Measurements from ENCODE around the gene RASSF4.

DNA sequence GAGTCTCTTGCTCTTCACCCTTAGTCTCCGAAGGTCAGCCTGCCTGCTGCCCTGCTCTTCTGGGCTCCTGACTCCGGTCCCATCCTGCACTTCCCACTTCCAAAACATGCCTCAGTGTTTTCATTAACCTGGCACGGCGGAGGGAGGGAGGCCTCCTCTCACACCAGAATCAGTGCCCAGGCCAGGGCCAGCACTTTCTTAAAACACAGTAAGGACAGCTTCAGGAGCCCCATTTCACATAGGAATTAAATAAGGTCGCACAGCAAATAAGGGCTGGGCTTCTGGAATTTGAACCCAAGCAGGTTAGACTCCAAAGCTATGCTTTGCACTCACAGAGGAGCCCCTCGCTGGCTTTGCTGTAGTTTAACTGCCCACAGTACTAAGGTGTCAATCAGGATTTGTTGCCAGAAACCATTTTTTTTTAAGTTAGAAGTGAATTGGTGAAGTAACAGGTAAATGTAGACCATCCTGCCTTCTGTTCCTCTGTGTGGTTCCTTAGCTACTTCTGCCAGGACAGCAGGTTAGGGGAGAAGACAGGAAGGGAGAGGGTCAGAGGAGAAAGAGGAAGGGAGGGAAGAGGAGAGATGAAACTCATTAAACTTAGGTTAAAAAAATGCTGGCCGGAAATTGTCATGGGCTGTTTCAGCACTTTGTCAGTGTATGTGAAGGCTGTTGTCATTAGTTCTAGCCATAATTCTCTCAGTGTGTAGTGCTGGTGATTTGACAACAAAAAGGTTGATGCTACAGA, 1.1 kb downstream of the RASSF4 start:
- TF ChIP-seq, protein P1, sequence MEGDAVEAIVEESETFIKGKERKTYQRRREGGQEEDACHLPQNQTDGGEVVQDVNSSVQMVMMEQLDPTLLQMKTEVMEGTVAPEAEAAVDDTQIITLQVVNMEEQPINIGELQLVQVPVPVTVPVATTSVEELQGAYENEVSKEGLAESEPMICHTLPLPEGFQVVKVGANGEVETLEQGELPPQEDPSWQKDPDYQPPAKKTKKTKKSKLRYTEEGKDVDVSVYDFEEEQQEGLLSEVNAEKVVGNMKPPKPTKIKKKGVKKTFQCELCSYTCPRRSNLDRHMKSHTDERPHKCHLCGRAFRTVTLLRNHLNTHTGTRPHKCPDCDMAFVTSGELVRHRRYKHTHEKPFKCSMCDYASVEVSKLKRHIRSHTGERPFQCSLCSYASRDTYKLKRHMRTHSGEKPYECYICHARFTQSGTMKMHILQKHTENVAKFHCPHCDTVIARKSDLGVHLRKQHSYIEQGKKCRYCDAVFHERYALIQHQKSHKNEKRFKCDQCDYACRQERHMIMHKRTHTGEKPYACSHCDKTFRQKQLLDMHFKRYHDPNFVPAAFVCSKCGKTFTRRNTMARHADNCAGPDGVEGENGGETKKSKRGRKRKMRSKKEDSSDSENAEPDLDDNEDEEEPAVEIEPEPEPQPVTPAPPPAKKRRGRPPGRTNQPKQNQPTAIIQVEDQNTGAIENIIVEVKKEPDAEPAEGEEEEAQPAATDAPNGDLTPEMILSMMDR (IDR thresholded peaks at IDR 0.05 in 2 of 3, conservative IDR thresholded peaks at IDR 0.05 in 1 of 3; ENCODE audit: borderline replicate concordance in 1 of 3, insufficient read depth in 1 of 3, low read depth in 2 of 3, low read length in 2 of 3) = no peak
- TF ChIP-seq POLR2A (IDR thresholded peaks at IDR 0.05; ENCODE audit: borderline replicate concordance, extremely low read depth, insufficient read depth, insufficient read length) = no peak
- TF ChIP-seq CBX3 (IDR thresholded peaks at IDR 0.05; ENCODE audit: low read depth) = no peak
- TF ChIP-seq YY1 (IDR thresholded peaks at IDR 0.05; ENCODE audit: extremely low read depth, insufficient replicate concordance, low read depth, low read length) = no peak
